ENCODE measurements around the gene DUSP14.
"Not testable (repeated sequence)": the region's sequence is repeated elsewhere in the genome, so short reads cannot be mapped to it uniquely, and the experiment has no call there.

Gene DUSP14

DNA sequence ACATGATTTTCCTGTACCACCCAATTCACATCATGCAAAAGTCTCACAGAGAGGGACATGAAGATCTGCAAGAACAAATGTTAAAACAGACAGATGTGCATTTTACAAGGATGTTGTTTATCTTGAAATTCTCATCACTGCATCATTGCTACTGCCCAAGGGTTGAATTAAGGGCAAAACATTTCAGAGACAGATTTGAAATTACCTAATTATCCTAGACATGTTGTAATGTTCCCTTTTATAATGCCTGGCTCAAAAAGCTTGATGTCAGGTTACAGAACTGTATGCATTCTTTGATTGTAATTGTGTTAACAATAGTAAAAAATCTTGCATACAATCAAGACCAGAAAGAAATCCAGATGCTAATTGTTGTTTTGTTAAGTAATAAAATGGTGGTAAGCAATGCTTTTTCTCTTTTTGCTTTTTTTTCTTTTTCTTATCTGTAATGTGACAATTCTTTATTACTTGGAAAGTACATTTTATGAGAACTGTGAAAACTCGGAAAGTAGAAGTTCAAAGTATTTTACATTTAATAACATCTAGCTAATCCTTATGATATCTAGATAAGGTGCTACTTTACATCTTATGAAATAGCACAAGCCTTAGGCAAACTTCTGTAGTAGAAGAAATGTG lies 3.6 kb upstream of the DUSP14 start:
- no peak for DNase-seq (ENCODE audit: low spot score)

DNA sequence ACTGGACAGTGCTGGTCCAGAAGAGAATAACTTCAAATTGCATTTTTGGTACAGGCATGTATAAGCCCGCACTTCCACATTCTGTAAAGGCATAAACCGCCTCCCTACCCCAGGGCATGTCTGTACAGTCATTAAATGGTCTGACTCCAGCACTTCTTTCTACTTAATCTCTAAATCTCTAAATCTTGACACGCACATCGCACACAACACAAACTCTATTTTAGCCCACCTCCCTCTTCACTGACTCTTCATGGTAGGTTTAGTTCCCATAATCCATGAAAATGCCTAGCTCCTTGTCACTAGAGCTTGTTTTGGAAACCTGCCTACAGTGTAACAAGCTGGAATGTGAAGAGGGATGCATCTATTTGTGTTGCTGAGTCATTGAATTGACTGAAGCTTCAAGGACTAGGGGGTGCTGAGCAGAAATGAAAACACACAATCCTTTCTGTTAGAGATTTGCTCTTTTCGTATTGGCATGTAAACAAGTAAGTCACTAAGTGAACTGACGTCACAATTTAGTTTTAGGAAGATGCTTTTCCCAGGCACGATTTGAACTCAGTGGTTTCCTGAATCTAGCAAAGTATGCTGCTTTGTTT lies 1.6 kb upstream of the DUSP14 start:
- no peak for DNase-seq (ENCODE audit: low spot score)

DNA sequence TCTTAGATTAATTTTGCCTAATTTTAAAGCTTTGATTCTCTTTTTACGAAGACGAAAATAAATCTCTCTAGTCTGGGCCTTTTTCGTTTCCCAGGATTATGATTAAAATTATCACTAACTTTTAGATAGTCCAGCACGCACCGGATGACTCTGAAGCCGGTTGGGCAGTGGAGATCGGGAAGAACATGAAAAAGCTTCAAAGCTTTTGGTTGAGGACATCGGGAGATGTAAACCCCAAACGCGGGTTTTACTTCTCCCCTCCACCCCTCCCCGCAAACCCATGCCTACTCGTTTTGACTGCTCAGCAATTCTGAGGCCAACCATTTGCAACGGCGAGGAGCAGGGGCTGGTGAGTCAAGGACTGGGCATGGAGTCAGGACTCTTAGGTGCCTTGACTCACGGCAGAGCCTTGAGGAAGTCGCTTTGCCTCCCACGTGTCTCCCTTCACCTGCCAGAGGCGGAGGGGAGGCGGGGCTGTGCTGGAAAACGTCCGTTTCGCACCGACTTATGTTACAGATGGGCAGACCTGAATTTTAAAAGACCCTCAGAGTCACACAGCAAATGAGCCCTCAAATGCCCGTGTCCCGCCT lies 989 bp upstream of the DUSP14 start:
- peak; percentile 37 for DNase-seq (ENCODE audit: low spot score)

DNA sequence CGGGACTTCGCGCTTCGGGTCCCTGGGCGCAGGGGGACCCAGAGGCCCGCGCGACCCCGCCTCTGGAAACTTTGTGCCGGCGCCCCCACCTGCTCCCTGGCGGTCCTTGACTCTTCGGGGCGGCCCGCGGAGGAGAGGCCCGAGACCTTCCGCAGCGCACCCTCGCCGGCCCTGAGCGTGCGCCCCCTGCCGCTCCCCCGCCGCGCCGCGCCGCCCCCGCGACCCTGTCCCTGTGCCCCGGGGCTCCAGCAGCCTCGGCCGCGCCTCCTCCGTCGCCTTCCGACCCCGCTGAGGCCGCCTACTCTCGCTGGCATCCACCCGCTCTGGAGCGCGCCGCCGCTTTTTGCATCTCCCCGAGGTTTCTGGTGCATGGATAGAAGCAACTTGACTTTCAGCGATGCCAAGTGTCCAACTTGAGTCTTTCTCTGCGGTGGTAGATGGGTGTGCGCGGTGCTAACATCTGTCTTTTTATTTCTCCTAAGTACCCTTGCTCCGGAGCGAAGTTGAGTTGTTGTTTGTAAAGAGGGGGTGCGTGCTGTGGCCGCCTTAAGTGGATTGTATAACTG lies 414 bp downstream of the DUSP14 start:
- DNase-seq (ENCODE audit: low spot score), result peak; percentile 63

DNA sequence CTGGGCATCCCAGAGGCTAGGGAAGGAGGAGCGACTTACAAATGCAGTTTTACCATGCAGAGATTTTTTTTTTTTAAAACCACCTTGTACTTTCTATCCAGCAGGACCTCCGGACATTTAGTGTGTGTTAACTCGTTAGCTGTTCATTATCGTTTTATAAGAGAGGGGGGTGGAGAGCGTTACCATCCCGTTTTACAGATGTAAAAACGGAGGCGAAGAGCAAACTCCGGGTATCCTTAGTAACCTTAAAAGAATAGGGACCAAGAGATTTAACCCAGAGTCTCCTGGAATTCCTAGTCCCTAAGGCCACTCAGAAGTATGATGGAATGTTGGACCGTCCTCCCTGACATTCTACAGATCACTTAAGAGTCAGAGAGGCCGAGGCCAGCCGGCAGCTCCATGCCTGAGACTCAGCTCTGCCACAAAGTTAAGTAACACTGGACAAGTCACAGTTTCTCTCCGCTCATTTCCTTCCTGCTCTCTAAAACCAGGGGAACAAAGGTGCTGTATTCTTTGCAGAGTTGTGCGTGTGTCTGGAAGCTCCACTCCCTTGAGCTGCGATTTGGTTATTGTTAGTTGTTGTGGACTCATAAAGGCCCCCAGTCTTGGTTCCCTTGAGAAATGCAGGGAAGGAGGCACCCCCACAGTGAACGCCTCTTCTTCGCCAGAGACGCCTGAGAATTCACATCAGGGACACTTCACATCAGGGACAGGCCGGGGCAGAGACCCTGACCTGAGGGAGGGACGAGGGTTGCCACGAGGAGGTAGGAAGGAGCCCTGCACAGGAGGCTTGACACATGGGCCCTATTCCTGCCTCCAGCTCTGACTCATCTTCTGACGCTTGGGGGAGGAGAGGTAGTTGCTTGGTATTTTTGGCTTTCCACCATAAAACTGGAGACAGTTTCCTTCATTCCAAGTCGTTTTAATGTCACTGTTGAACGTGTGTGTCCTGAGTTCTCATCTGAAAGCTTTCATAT lies 1.2 kb downstream of the DUSP14 start:
- DNase-seq (ENCODE audit: low spot score), result peak; percentile 57

DNA sequence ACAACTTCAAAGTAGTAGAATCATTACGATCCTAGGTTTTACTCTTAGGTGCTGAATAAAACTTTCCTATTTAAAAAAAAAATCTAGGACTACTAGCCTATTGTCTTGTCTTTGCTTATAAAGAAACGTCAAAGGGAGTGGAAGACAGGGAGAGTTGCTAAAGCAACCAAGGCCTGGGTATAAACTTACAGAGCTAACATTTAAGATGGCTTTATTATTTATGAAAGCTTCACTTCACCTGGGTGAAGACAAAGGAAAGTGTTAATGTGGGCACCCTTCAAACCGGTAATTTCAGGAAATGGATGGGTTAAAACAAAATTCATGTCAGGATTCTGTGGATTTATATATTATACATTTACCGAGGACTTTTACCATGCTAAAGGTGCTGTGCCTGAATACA lies 2.5 kb downstream of the DUSP14 start:
- no peak for DNase-seq (ENCODE audit: low spot score)

DNA sequence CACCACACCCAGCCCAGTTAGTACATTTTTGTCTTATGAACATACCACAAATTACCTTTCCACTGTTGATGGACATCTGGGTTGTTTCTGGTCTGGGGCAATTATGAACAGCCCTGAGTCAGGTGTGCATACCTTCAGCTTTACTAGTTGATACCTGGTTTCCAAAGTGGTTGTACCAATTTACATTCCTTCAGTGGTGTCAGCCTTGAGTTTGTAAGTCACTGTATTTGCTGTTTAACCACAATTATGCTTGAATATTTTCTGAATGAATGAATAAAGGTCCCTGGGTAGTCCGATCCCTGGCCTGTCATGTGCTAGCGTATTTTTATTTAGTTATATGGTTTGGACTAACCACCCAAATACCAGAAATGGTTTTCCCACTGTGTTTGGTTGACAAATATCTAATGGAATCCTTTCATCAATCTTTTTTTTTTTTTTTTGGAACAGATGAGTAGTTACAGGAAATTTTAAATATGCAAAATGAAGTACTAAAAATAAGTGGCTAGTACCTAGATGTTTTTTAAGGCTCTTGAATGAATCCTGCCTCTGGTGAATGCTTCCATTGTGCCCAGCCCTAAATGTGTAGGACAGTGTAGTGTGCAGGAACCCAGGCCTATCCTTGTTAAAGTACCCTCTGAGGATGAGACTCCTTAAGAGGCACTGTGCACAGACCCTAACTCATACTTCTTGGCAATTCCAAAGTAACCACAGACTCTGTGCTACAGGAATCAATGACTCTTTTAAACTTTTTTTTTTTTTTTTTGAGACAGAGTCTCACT lies 3.7 kb downstream of the DUSP14 start:
- no peak for DNase-seq (ENCODE audit: low spot score)

DNA sequence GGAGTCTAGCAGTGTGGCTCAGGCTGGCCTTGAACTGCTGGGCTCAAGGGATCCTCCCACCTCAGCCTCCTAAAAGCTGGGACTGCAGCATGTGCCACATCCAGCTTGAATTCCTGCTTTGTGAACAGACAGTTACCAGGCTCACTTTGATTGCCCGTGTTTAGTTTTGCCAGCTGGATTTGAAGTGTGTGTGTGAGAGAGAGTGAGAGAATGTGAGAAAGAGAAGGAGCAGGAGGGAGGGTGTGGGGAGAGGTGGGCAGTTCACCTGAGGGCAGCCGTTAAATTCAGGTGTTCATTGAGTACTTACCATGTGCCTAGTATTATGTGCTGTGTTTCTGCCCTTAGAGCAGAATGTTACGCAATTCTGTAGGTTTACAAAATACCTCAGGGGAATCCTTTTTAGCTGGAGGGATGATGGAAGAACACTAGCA lies 4.7 kb downstream of the DUSP14 start:
- no peak for DNase-seq (ENCODE audit: low spot score)

DNA sequence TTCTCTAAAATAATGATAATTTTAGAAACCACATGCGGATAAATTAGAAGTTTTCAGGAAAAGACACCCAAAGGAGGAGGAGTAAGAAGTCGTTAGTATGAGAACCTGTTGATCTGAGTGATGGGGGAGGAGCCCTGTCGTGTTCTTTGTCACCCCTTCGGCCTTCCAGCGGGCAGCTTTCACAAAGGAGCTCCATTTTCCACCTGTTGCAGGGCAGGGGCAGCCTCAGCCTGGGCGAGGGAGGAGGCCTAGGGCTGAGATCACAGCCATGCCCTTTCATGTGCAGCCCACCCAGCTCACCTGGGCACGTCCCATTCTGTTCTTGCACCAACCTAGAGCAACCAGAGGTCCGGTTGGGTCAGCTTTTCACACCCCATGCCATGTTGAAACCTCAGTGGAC lies 5.3 kb downstream of the DUSP14 start:
- no peak for DNase-seq (ENCODE audit: low spot score)

DNA sequence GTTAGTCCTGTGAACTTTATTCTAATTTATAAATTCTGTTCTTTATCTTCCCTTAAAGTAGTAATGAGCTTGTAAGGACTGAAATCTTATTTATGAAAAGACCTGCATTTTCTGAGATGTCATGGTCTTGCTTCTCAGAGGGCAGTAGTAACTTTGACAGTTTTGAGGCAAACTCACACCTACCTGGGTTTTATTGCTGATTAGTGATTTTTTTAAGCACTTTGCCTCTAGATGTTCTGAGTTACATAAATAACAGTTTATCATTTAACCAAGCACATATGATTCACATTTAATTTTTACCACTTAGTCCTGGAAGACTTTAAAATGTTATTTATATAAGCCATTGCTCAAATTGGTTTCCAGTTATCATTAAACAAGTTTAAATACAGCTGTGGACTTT lies 10.7 kb downstream of the DUSP14 start:
- DNase-seq (ENCODE audit: low spot score), result no peak

DNA sequence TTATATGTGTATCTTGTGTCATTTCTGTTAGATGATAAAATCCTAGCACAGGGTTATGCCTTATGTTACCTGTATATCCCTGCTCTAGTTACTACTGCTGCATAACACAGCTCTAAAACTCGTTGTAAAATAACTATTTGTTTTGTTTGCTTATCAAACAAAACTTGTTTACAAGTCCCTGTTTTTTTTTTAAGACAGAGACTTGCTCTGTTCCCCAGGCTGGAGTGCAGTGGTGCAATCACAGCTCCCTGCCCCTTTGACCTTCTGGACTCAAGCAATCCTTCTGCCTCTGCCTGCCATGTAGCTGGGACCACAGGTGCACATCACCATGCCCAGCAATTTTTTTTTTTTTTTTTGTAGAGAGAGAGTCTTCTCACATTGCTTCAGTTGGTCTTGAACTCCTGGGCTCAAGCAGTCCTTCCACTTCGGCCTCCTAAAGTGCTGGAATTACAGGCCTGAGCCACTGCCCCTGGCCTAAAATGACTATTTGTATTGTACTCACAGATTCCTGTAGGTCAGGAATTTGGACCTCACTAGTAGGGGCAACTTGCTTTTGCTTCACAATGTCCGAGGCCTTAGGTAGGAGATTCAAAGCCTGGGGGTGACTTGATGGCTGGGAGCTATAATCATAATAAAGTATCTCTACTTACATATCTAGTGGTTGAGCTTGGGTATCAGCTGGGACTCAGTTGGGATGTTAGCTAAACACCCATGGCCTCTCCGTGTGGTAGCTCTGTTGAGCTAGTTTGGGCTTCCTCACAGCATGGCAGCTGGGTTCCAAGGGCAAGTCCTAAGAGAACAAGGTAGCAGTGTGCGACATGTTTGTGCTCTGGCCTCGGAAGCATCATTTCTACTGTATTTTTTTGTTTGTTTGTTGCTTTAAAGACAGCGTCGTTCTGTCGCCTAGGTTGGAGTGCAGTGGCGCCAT lies 12.6 kb downstream of the DUSP14 start:
- DNase-seq (ENCODE audit: low spot score), result no peak

DNA sequence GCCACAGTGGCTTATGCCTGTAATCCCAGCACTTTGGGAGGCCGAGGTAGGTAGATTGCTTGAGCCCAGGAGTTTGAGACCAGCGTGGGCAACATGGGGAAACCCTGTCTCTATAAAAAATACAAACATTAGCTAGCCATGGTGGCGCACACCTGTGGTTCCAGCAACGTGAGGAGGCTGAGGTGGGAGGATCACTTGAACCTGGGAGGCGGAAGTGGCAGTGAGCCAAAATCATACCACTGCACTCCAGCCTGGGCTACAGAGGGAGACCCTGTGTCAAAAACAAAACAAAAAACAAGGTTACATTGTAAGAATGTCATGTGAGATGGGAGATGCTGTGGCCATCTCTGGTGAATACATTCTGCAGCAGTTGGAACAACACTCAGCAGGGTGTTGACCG lies 13.5 kb downstream of the DUSP14 start:
- no peak for DNase-seq (ENCODE audit: low spot score)

DNA sequence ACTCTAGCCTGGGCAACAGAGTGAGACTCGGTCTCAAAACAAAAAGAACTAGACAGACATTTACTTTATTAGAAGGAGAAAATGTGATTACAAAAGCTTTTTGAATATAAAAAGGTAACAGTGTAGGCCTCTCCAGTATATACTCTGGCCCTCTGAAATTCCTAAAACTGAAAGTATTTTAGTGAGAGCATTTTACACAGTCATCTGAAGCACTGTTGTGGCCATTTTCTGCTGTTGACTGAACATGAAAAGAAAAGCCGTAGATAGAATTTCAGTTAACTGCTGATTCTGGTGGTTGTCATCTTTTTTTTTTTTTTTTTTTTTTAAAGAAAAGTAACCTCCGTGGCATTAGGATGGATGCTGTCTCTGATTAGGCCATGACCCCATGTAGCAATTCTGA lies 15.6 kb downstream of the DUSP14 start:
- no peak for DNase-seq (ENCODE audit: low spot score)

DNA sequence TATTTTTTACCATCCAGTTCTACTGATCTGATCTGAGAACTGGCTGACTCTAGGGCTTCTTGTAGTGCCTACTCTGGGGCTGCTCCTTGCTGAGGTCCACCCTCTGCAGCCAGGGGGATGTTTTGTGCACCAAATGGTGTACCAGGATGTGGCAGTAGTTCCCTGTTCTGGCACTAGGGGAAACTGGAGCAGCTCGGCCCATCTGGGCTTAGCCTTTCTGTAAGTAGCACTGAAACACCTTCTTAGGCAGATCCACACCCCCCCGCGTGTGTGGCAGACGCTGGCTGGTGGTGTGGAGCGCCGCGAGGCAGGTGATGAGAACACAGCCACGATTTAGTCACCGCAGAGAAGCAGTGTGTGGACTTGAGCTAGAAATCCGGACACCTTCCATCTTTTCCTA lies 17.0 kb downstream of the DUSP14 start:
- DNase-seq (ENCODE audit: low spot score), result no peak

DNA sequence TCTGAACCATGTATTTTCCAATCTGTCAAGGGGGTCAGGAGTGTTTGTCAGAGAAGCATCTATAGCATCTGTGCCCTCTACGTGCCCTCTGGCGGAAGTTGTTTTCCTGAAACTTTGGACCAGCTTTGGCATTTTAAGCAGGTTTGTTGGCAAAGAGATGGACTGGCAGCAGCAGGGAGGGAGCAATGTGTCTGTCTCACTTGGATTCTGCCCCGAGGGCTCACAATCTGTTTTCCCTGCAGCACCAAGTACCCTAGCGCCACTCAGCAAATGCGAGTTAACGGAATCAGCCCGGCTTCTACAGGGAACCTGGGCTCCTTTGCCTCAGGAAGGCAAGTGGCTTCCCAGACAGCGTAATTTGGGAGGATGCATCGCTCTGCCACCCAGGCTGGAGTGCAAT lies 17.4 kb downstream of the DUSP14 start:
- DNase-seq (ENCODE audit: low spot score), result no peak

DNA sequence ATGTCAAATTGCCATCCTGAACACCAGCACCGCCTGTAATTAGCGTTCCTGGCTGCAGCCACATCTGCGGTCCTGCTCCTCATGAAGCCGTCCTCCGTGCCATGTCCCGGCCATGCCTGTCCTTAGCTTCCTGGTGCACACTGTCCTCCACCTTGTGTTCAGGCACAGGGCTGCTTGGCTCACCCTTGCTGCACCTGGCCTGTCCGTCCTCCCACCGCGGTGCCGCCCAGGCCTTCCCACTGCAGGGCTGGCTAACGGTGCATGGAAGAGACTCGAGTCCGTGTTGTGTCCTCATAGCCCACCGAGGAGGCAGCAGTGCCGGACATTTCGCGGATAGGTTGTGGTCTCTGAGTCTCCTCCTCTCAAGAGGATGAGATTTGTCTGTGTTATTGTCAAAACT lies 20.4 kb downstream of the DUSP14 start:
- DNase-seq (ENCODE audit: low spot score), result no peak

DNA sequence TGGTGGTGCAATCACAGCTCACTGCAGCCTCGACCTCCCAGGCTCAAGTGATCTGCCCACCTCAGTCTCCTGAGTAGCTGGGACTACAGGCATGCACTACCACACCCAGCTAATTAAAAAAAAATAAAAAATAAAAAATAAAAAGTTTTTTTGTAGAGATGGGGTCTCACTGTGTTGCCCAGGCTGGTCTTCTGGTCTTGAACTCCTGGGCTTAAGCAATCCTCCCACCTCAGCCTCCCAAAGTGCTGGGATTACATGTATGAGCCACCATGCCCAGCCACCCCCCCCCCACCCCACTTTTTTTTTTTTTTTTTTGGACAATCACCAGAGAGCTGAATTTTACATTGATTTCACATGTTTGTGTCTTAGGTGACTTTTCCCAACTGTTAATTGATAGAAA lies 22.0 kb downstream of the DUSP14 start:
- not testable (repeated sequence) for DNase-seq (ENCODE audit: low spot score)

DNA sequence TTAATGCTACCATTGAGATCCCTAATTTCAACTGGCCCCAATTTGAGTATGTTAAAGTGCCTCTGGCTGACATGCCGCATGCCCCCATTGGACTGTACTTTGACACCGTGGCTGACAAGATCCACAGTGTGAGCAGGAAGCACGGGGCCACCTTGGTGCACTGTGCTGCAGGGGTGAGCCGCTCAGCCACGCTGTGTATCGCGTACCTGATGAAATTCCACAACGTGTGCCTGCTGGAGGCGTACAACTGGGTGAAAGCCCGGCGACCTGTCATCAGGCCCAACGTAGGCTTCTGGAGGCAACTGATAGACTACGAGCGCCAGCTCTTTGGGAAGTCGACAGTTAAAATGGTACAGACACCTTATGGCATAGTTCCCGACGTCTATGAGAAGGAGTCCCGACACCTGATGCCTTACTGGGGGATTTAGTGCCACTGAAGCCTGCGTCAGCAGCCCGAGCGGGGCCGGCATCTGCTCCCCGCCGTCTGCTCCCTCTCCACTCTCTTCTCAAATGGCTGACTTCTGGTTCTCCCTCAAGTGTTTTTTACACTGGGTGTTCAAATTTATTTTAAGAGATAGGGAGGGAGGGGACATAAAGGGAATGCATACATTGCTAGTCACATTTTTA lies 22.9 kb downstream of the DUSP14 start:
- no peak for DNase-seq (ENCODE audit: low spot score)

DNA sequence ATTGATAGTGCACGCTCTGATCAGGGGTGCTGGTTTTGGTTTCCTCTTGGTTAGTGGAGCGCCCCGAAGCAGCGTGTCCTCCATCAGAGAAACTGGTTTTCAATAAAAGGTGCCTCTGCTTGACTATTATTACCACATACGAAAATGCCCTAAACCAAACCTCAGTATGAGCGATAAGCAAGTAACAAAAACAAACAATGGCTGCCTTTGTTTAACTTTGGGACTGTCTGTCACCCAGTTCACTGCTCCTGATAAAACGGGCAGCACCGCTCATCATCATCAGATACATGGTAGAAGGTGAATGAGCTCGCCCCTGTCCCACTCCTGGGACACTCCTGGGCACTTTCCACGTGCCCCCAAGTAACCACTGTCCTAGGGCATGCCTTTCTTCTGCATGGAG lies 24.0 kb downstream of the DUSP14 start:
- no peak for DNase-seq (ENCODE audit: low spot score)

DNA sequence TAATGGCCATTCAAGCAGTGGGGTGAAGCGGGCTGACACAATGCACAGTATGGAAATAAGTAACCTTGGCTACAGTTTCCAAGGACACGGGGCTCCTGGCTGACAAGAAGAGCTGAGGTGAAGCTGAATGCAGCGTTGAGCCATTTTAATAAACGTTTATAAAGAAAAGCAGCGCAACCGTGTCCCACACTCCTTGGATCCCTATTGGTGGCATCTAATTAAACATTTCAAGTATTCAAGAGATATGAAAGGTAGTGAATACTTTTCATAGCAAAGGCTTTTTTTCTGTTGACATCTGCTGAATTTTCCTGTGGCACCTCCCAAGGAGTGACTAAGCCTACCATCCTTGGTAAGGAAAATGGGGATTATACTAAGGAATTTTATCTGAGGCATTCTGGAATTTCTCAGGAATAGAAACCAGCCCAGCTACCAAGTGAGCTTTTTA lies 26.5 kb downstream of the DUSP14 start:
- no peak for DNase-seq (ENCODE audit: low spot score)
